DND-41 (cell line): ENCODE measurements around the gene VSTM5.

Experiments
- ATAC-seq: fragments of 200-7000 bp; cut with Tn5 transposase; 3 replicates; pipeline ENCODE4 v1.9.1; 2021; ENCODE audit warnings: low read depth; ENCODE audit not compliant: insufficient read depth
- DNase-seq: peaks from one replicate; pipeline ENCODE4 v3.0.0-alpha.2; 2020
- H2AFZ ChIP-seq: 2 replicates; pipeline ENCODE4 v1.6.0; 2012; ENCODE audit warnings: low read depth, low read length
- H3K27ac ChIP-seq: 2 replicates; pipeline ENCODE4 v1.5.1; 2012; ENCODE audit warnings: low read length, inconsistent platforms
- H3K27me3 ChIP-seq: fragments of 200-600 bp; sonication (generic); 2 replicates; pipeline ENCODE4 v1.6.0; 2012; ENCODE audit warnings: low read length, mild to moderate bottlenecking, inconsistent platforms; ENCODE audit not compliant: insufficient read depth, poor library complexity
- H3K36me3 ChIP-seq: 2 replicates; pipeline ENCODE4 v1.5.1; 2012; ENCODE audit warnings: low read length, inconsistent platforms; ENCODE audit not compliant: insufficient read depth
- H3K4me1 ChIP-seq: 2 replicates; pipeline ENCODE4 v1.5.1; 2012; ENCODE audit warnings: mild to moderate bottlenecking, low read length; ENCODE audit not compliant: insufficient read depth
- H3K4me2 ChIP-seq: 2 replicates; pipeline ENCODE4 v1.6.0; 2012; ENCODE audit warnings: mild to moderate bottlenecking, moderate library complexity, low read length, inconsistent platforms; ENCODE audit not compliant: insufficient read depth
- H3K4me3 ChIP-seq, 2 experiments: fragments of 200-600 bp in 1 of 2; shearing (Covaris generic) in 1 of 2; 2 replicates each; pipeline ENCODE4 v1.5.1; 2012 to 2016; ENCODE audit warnings: inconsistent platforms in 2 of 2, low read length in 2 of 2, mild to moderate bottlenecking in 2 of 2, low read depth in 1 of 2, moderate library complexity in 1 of 2
- H3K79me2 ChIP-seq: 2 replicates; pipeline ENCODE4 v1.6.0; 2012; ENCODE audit warnings: low read length, inconsistent platforms; ENCODE audit not compliant: insufficient read depth
- H3K9ac ChIP-seq: 2 replicates; pipeline ENCODE4 v1.6.0; 2012; ENCODE audit warnings: low read depth, mild to moderate bottlenecking, inconsistent platforms, low read length, moderate library complexity
- H3K9me3 ChIP-seq: 2 replicates; pipeline ENCODE4 v1.5.1; 2012; ENCODE audit warnings: low read length, moderate library complexity, mild to moderate bottlenecking, inconsistent platforms; ENCODE audit not compliant: insufficient read depth, severe bottlenecking
- H4K20me1 ChIP-seq: 2 replicates; pipeline ENCODE4 v1.6.0; 2012; ENCODE audit warnings: low read length; ENCODE audit not compliant: insufficient read depth
- EZH2 ChIP-seq: IDR thresholded peaks from 3 replicates; pipeline ENCODE4 v1.6.1; 2012; ENCODE audit warnings: borderline replicate concordance, low read depth, mild to moderate bottlenecking, moderate library complexity, low read length, inconsistent platforms; ENCODE audit not compliant: severe bottlenecking
- TF ChIP-seq, protein P1 (sequence below): IDR thresholded peaks from 2 replicates; pipeline ENCODE4 v1.5.1; 2012; ENCODE audit warnings: borderline replicate concordance, low read length, moderate library complexity, mild to moderate bottlenecking; ENCODE audit not compliant: poor library complexity, severe bottlenecking; ENCODE audit errors: extremely low read depth

Gene VSTM5

DNA sequence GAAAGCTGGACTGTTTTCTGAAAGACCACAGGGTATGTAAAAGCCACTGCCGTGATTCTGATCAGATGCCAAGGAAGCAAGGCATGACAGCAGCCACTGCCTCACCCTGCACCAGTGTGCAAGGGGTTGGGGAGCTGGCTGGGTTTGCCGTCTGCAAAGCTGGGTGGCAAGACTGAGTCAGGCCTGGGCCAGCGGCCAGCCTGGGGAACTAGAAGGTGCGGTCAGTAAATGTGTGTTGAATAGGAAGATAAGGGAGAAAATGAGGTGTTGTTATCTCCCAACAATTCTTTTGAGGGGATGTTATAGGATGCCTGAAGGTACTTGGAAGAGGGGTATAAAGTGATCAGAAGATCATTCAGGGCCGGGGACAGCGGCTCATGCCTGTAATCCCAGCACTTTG, 8.0 kb downstream of the VSTM5 start:
- Histone ChIP-seq H3K27me3 (no peaks in the 10 kb centered on the region), H2AFZ (no peak overlapping the region), H3K79me2 (no peaks in the 10 kb centered on the region), H4K20me1 (no peaks in the 10 kb centered on the region), H3K27ac (no peak overlapping the region), H3K9ac (no peak overlapping the region), H3K4me1 (no peaks in the 10 kb centered on the region), H3K9me3 (no peaks in the 10 kb centered on the region), H3K4me3 (no peak overlapping the region), H3K4me2 (no peak overlapping the region), H3K36me3 (no peaks in the 10 kb centered on the region)
- ATAC-seq (no peak), DNase-seq (no peak)
- TF ChIP-seq, protein P1, sequence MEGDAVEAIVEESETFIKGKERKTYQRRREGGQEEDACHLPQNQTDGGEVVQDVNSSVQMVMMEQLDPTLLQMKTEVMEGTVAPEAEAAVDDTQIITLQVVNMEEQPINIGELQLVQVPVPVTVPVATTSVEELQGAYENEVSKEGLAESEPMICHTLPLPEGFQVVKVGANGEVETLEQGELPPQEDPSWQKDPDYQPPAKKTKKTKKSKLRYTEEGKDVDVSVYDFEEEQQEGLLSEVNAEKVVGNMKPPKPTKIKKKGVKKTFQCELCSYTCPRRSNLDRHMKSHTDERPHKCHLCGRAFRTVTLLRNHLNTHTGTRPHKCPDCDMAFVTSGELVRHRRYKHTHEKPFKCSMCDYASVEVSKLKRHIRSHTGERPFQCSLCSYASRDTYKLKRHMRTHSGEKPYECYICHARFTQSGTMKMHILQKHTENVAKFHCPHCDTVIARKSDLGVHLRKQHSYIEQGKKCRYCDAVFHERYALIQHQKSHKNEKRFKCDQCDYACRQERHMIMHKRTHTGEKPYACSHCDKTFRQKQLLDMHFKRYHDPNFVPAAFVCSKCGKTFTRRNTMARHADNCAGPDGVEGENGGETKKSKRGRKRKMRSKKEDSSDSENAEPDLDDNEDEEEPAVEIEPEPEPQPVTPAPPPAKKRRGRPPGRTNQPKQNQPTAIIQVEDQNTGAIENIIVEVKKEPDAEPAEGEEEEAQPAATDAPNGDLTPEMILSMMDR: no peak
- no peak for TF ChIP-seq EZH2

DNA sequence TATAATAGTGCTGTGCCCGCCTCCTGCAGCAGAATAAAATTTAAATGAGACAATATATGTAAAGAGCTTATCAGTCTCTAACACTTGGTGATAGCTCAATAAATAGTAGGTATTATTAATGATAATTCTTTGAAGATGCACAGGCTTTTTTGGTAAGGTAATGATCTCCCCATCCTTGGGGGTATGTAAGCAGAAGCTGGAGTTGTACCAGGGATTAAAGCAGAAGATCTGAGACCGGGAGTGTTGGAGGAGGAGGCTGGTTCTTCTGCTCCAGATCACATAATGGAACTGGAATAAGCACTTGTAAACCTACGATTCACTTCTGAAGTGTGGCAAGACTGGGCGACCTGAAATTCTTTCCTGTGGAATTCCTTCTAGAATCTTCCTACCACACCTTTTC, 8.4 kb downstream of the VSTM5 start:
- Histone ChIP-seq H3K4me2 (no peak overlapping the region), H3K79me2 (no peaks in the 10 kb centered on the region), H3K9ac (no peak overlapping the region), H3K4me1 (no peaks in the 10 kb centered on the region), H3K9me3 (no peaks in the 10 kb centered on the region), H4K20me1 (no peaks in the 10 kb centered on the region), H3K36me3 (no peaks in the 10 kb centered on the region), H3K27me3 (no peaks in the 10 kb centered on the region), H3K4me3 (no peak overlapping the region), H3K27ac (no peak overlapping the region), H2AFZ (no peak overlapping the region)
- no peak for TF ChIP-seq EZH2
- TF ChIP-seq, protein P1: no peak
- ATAC-seq (no peak), DNase-seq (no peak)

DNA sequence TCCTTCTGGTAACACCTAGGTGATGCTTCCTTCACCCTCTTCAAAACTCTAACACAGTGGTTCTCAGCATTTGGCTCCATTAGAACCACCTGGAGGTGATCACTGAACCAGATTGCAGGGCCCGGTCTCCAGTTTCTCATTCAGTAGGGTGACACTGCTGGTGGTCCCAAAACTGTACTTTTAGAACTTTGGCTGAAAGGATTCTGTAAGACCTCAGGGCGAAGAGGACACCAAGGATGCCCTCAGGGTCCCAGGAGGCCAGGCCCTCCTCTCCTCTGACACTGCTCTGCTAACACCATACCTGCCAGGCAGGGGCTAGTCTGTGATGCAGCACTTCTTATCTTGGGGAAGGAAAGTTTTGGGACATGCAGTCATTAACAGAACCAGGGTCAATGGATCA, 9.0 kb downstream of the VSTM5 start:
- Histone ChIP-seq H3K79me2 (no peaks in the 10 kb centered on the region), H3K4me3 (no peak overlapping the region), H3K4me2 (no peak overlapping the region), H3K4me1 (no peaks in the 10 kb centered on the region), H3K9ac (no peak overlapping the region), H3K27me3 (no peaks in the 10 kb centered on the region), H3K36me3 (no peaks in the 10 kb centered on the region), H2AFZ (no peak overlapping the region), H3K9me3 (no peaks in the 10 kb centered on the region), H4K20me1 (no peaks in the 10 kb centered on the region), H3K27ac (no peak overlapping the region)
- DNase-seq (no peak), ATAC-seq (no peak)
- no peak for TF ChIP-seq EZH2

DNA sequence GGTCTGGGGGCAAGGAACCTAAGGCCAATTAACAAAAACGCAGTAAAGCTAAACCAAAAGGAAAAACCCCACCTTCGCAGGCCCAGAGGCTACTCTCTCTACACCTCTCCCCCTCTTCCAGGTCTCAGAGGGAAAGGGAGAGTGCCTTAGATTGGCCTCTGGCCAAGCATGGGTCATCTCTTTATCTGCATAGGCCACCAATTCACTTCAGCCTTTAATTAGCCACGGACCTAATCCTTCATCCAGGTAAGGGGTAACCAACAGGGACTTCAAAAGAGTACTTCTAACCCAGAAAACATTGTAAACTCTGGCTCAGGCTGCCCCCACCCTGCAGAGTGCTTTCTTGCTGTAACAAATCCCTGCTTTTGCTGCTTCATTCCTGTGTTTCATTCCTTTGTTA, 9.4 kb downstream of the VSTM5 start:
- Histone ChIP-seq H3K36me3 (no peaks in the 10 kb centered on the region), H3K27me3 (no peaks in the 10 kb centered on the region), H2AFZ (no peak overlapping the region), H3K79me2 (no peaks in the 10 kb centered on the region), H3K27ac (no peak overlapping the region), H3K4me2 (no peak overlapping the region), H3K4me3 (no peak overlapping the region), H3K9me3 (no peaks in the 10 kb centered on the region), H4K20me1 (no peaks in the 10 kb centered on the region), H3K9ac (no peak overlapping the region), H3K4me1 (no peaks in the 10 kb centered on the region)
- DNase-seq (no peak), ATAC-seq (no peak)
- no peak for TF ChIP-seq EZH2
- TF ChIP-seq, protein P1: no peak
